Stimulated activated naive CD4-positive, alpha-beta T cell treated with Interleukin-2 at 50 U/mL for 16 hours (primary cell): ENCODE data around the gene CHPF2.

Experiments used
- DNase-seq: peaks from one replicate; lab custom pipeline; 2025; lab: John Stamatoyannopoulos, UW

The CHPF2 gene

DNA sequence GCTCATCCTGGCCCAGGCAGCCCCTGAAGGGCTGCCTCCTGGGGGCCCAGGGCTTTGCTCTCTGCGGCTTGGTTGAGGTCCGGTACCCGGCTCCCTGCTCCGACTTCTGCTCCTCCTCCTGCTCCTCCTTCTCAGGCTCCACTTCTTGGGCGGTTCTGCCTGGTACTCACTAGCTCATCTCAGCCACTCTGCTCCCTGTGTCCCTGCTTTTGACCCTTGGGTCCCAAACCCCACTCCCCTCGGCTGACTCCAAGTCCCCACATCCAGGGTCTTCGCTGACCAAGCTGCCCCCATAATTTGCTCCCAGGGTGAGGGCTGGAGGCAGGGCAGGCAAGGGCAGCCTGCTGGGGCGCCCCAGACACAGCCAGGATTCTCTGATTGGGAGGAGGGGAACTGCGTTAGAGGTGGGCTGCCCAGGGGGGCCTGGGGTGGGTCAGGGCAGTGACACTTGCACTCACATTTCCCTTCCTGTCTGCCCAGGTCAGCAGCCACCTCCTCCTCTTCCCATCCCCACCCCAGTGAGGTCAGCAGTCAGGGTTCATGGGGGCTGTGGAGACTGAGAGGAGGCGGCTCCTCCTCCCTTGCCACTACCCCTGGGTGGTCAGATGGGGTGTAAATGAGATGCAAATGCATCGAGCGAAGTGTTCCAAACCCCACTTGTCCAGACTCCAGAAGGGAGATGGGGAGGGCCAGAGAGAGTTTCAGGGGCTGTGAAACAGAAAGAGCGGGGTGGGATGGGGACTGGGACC is 14.0 kb downstream of the CHPF2 start:
- DNase-seq = no peak

DNA sequence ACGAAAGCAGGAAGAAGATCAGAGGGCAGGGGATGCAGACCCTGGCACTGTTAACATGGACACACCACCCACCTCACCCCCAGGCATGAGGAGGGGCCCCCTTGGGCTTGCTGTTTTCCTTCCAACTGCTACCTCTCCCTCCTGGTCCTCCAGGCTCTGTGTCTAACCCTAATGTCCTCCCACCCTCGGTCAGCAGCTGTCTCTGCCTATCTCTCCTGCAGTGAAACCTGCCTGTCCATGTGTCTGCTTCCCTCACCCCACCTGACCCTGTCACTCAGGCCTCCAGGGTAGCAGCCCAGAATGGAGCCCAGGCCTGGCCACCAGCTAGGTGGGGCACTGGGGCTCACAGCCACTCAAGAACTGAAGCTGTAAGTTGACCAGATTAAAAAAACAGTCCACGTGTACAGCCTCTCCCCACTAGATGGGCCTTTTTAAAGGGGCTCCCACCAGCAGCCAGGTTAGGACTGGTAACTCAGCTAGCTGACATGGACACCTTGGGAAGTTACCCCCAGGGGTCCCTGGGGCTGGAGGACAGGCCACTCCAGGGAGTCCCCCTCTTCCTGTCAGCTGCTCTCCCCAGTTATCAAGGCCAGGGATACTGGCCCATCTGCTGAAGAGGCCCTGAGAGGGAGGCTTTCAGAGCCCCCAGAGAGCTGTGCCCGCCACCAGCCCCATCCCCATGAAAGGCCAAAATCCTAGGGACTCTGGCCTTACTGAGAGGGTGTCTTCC is 14.7 kb downstream of the CHPF2 start:
- no peak for DNase-seq

DNA sequence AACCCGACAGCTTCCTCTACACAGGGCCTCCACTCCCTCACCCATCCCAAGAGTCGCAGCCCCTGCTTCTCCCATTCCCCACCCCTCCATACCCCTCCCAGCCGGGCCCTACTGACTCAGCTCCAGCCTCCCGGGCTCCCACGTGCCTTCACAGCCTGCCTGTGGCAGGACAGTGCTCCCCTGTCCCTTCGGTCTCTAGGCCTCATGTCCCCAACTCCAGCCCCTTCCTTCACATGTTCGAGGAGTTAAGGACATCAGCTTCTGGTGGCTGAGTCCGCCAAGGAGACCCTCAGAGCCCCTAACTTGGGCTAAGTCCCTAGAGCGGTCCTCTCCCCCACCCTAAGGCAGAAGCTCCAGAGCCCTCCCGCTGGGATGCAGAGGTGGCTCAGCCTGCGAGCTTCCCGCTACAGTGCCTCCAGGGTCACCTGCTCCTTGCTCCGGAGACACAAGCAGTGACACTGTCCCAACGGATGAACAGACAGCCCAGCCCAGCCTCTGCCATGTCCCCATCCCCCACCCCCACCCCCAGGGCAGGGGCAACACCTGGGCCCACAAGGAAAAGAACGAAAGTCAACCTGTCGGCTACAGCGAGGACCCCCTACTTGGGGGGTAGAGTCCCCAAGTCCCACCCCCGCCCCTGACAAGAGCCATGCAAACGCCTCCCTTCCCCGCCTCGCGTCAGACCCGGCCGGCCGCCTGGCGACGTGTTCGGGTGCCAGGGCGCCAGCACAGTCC is 15.5 kb downstream of the CHPF2 start:
- DNase-seq = no peak

DNA sequence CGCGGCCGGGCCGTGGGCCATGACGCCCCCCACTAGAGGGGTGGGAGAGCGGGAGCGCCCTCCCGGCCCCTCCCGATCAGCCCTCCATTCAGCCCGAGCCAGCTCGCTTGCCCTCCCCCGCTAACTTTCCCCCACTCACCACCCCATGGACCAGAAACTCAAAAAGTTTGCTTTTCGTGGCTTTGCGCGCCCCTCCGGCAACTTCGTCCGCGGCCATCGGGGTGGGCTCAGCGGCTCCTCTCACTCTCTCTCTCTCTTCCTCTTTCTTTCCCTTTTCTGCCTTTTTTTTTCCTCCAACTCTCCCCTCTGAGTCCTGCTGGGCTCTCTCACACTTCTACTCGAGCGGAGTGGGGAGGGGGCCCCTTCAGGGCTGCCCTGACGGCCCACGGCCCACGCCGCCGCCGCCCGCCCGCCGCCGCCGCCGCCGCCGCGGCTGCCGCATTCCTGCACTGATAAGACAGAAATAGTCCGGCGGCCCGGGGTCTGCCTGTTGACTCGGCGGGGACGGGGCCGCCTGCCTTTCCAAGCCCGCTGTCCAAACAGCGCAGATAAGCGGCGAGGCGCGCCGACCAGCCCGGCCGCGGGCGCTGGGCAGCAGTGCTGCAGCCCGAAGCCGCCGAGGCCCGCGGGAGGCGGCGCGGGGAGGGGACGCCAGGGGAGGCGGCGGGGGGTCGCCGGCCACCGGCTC is 16.2 kb downstream of the CHPF2 start, which contains the start of gene SMARCD3:
Gene SMARCD3, minus strand, starts transcription at position 349 of the 688 bp plus-strand sequence. Its CDS starts 132 bp downstream, at position 217.
- peak; percentile 24 for DNase-seq

DNA sequence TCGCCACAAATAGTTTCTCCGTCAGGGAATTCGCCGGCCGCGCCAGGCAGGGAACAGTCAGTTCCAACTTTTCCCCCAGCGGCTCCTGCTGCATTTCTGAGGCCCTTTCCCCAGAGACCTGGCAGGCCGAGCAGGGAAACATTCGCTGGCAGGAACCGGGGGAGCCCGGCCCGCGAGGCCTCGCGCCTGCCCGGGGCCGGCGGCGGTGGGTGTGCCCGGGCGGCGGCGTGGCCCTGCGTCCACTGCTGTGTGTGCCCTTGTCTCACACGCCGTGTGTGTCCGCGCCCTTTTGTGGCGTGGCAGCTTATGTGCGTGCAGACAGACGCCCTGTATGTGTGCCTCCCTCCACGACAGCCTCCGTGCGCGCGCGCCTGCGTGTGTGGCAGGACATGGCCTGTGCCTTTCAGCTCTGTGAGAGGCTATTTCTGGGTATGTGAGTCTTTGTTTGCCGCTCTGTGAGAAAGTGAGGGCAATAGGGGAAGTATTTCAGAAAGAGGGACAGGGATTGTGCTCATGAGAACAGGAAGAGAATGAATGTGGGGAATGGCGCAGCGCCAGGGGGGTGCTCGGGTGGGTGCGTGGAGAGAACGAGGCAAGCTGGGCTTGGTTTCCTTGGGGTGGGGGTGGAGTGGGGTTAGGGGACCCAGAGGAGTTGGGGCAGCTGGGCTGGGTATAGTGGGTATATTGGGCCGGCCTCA is 16.9 kb downstream of the CHPF2 start:
- peak; percentile 13 for DNase-seq

DNA sequence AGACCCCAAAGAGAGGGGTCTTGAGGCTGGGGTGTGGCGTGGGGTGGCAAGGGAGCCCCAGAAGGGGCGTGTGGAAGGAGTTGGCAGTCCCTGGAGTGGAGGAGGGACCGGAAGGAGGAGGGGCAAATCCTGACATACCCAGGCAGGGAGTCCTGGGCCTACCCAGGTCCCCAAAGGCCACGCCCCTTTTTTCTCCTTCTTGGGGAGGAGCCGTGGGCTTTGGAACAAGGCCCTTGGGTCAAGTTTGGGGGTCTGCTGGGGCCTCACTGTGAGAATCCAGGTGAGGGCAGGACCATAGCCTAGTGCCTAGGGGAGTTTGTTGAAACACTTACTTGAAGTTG is 17.4 kb downstream of the CHPF2 start:
- no peak for DNase-seq

DNA sequence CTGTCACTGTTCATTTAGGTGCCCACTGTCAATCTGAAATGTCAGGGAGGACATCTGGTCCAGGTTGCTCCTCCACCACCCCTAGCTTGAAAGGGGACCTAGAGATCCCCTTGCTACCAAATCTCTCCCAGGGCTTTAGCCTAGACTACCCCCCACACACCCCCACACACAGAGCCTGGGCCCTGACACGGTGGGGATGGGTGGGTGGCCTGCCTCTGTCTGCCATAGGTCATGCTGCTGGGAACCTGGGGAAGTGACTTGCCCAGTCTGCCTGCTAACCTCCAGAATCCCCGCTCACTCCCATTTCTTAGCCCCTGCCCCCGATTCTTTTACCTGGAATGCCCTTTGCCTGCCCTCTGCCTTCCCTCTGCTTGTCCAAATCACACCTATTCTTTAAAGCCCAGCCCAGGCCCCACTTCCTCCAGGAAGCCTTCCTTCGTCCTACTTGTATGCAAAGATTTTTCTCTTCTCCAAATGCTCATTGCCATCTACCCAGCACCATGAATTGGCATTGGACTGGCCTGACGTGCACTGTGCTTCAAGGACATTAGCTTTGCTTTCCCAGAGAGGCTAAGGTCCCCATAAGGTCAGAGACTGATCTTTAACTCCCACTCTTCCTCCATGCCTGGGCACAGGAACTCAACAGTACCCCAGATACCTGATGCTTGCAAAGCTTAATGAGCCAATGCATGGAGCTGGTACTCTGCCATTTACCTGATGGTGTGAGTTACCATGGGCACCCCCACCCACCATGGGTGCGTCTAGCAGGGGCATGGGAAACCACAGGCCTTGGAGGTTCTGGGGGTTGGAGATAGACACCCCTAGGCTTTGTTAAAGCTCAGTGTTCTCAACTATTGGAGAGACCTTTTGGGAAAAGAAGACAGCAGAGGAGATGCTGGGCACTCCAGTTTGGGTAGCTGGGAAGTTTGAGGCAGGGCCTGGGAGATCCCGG is 18.2 kb downstream of the CHPF2 start:
- DNase-seq = no peak

DNA sequence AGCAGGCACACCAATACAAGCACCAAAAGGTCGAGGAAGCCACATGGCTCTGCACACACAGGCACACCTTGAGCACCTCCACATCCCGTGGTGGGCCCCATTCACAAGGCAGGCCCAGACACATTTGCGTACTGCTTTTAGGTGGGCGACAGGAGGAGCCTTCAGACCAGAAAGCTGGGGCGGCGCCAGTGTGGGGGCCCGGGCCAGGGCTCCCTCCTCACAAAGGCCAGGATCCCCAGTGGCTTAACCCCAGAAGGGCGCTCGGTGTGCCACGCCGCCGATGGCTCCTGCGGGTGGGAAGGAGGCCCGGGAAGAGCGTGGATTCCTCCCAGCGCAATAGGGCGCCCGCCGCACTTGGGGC is 19.0 kb downstream of the CHPF2 start:
- no peak for DNase-seq

DNA sequence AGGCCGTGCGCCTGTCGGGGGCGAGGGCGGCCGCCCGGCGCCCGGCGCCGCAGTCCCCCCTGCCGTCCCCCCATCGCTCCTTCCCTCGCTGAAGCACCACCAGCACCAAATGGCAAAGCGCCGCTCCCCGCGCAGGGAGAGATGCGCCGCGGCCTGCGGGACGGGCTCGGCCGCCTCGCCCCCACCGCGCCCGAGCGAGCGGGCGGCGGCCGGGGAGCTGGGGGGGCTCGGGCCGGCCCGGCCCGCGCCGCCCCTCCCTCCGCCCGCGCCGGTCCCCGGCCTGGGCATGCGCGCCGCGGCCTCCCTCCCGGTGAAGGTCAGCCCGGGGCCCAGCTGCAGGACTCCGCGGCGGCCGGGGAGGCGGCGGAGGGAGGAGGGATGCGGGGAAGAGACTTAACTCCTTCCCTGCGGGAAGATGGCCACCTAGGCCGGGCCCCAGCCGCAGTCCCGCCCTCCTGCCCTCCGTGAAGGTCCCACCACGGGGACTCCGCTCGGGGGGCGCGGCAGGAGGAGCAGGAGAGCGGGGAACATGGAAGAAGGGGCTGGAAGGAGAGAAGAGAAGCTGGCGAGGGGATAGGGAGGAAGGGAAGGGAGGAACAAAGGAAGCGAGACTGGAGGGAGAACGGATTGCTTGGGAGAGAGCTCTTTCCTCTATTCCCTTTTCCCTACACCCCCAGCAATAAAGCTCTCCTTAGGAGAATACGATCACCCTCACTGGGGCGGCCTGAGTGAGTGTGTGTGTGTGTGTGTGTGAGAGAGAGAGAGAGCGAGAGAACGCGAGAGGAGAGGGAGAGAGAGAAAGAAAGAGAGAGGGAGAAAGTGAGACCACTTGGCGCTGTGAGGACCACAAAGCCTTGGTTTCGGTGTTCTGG is 19.6 kb downstream of the CHPF2 start:
- peak; percentile 7 for DNase-seq

DNA sequence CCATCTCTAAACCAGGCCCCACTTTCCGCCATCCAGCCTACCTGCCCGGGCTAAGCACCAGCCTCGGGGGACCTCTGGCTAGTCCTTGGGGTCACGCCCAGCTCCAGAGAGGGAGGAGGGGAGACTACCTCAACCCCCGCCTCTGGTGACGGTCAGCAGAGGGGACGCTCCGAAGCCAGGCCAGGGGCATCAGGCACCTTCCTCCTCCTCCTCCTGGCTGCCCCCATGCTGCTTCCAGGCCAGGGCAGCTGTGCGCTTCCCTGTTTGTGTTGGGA is 20.2 kb downstream of the CHPF2 start:
- no peak for DNase-seq

DNA sequence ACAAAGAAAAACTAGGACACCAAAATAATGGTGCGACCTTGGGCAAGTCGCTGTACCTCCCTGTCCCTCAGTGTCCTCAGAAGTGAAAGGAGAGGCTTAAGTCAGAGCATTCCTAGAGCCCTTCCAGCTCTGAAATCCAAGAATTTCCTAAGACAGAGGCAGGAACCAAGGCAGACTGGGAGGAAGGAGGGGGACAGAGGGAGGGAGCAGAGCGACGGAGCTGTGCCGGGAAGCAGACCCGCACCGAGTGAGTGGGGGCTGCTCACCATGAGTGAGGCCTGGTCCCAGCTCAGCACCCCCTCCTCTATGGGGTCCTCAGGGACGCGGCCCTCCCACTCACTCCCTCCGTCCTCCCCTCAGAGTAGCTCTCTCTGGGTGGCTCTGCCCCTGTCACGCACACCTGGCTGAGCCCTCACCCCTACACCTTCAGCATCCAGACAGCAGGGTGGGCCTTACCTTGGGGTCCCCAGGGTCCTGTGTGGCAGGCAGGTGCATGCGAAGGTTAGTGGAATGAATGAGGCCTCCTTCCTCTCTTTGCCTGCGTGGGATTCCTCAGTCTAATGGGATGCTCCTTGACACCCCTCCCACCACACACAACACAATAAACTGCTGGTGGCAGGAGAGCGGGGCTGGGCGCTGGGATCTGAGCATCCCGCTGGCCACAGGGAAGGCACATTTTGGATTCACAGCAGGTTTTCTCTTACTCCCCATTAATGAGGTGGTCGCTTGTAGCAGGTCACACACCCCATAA is 20.9 kb downstream of the CHPF2 start:
- DNase-seq = no peak

DNA sequence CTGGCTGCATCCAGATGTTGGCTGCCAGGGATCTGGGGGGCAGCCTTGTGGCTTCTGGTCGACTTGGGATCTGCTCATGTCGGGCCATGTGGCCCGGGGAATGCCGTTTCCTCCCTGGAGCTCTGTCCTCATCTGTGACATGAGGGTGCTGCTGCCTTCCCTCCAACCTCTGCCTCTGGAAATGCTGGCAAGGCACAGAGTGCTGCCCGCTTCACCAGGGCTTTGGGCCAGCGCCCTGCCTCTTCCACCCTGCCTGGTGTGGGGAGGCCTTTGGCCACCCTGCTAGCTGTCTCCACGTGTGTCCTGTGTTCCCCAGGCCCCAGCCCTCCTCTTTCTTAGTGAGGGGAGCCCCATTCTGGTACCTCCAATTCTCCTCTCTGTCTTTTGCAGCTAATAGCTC is 22.0 kb downstream of the CHPF2 start:
- DNase-seq = no peak

DNA sequence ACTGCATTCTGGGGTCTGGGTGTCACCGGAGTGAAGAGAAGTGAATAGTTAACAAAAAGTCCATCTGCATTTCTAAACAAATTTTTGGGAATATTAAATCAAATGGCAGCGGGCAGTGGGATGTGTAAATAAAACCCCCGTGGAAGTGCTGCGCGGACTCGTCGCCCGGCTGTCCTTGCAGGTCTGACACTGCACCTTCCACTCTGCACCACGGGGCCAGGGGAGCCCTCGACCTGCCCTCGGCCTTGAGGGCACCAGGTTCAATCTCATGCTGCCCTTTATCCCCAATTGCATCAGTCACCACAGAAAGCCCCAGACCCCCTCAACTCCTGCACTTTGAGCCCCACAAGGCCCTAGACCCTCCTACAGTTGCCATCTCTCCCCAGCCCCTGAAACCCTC is 22.6 kb downstream of the CHPF2 start:
- no peak for DNase-seq

DNA sequence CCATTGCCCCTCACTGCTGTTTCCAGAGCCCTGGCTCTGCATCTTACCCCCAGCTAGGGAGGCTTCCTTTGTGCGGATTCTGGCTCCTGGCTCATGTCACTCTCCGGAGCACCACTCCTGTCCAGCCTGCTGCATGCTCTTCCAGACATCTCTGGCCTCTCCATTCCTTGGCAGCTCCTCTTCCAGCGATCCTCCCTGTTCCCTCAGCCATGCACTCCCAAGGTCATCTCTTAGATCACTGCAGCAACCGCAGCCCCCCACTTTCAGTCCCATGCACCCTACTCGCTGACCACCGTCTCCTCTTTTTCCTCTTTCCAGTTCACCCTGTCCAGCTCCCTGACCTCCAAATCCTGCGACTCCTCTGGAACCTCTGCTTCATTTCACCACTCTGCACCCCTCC is 23.1 kb downstream of the CHPF2 start:
- no peak for DNase-seq

DNA sequence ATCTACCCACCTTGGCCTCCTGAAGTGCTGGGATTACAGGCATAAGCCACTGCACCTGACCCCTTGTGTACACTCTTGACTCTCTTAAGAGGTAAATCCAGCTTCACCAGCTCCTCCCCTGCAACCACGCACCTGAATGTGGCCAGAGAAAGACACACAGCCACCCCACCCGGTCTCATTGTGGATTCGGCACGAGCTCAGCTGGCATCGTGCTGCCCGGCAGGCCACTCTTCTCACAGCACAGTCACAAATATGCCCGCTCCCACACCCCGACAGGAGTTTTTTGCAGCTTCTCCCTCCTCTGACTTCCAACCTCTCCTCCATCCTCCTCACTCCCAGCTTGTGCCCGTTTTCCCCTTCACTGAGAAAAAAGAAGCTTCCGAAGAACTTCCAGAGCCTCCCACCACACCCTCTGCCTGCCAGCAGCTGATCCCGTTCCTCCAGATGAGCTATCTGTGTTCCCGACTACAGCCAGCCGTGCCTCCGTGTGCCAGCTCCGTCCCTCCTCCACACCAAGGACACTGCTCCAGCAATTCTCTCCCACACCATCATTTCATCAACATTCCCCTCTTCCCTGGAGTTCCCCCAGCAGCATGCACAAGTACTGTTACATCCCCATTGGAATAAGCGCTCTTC is 24.2 kb downstream of the CHPF2 start:
- DNase-seq = no peak

DNA sequence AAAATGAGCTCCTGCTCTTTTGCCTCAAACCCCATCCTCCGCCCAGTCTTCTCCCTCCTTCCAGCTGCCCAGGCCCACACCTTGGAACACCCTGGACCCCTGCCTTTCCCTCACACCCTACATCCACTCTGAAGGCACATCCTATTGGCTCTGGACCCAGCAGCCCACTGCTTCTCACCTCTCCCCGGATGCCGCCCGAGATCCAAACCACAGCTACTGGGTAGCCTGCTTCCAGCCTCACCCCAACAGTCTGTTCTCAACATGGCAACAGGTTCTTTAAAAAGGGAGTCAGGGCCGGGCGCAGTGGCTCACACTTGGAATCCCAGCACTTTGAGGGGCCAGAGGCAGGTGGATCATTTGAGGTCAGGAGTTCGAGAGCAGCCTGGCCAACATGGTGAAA is 25.7 kb downstream of the CHPF2 start:
- DNase-seq = no peak

DNA sequence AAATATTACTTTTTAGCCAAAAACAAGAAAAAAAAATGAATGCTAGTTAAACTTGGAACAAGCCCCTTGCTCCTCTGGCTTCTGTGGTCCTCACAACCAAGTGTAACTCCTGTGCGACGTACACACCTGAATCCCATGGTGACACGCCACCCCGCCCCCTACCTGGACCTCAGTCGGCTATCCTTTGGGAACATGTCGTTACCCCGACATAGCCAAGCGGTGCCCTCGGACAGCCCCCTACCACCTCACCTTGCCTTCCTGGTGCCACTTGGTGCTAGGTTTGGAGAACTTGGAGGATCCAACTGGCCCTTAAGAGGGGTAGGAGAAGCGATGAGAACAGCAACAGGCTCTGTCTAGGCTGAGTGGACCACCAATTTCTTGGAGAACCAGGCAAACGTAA is 28.2 kb downstream of the CHPF2 start:
- DNase-seq = no peak

DNA sequence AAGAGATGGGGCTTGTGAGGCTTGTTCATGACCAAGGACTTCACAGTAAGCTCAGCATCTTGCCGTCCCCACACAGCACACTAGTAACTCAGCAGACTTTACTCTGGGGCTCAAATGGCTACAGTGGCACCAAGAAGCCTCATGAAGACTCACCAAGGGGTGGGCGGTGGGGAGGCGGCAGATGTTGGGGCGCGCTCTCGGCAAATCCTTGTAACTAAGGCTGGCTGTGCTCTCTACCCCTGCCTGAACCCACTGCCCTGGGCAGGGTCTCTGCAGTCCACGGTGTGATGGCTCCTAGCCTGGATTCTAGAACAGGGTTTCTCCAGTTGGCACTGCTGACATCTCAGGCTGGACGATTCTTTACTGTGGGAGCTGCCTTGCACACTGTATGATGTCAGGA is 28.6 kb downstream of the CHPF2 start:
- no peak for DNase-seq

DNA sequence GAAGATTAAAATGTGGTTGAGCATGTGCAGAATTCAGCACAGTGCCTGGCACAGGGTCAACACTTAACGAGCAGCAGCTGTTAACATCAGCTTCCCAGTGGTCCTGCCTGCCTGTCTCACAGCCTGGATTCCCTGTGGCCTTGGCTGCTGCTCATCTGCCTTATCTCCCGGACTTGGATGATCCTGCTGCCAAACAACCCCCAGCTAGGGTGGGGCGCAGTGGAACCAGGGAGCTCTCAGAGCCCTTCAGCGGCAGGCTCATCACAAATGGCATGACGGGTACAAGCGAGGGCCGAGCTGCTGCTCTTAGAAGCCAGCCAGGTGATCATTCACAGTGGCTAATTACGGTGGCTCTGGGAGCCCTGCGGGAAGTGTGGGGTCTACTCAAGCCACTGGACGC is 29.2 kb downstream of the CHPF2 start:
- no peak for DNase-seq
